ENCODE measurements around the gene FSCN2.

FSCN2 gene

GRCh38 chr17:81543339-81543675 lies 15.1 kb downstream of the FSCN2 start:
- TF ChIP-seq CTCF (IDR thresholded peaks at IDR 0.05; ENCODE audit: control insufficient read depth, insufficient read depth, low read depth, low read length, missing control alignments): no peak
- H3K4me3 ChIP-seq (ENCODE audit: control insufficient read depth, low read depth, low read length): no peak overlapping the region
- no peak for DNase-seq (ENCODE audit: low read depth)

DNA sequence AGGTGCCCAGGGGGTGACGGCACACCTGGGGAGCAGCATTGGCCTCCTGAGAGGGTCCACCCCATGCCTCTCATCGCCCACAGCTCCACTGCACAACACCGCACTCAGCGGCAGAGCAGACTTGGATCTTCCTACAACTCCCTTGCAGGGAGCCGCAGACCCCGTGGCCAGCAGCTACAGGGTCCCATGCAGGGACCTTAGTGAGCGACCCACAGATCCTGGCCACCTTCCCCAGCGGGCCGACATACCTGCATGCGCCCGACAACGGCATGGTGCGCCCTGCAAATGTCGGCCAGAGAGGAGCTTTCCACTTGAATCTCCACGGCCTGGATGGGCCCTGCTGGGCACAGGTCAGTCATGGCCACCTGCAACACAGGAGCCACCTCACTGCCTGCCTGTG lies 15.6 kb downstream of the FSCN2 start:
- no peak for DNase-seq (ENCODE audit: low read depth)
- no peak overlapping the region for H3K4me3 ChIP-seq (ENCODE audit: control insufficient read depth, low read depth, low read length)
- TF ChIP-seq CTCF (IDR thresholded peaks at IDR 0.05; ENCODE audit: control insufficient read depth, insufficient read depth, low read depth, low read length, missing control alignments): no peak

DNA sequence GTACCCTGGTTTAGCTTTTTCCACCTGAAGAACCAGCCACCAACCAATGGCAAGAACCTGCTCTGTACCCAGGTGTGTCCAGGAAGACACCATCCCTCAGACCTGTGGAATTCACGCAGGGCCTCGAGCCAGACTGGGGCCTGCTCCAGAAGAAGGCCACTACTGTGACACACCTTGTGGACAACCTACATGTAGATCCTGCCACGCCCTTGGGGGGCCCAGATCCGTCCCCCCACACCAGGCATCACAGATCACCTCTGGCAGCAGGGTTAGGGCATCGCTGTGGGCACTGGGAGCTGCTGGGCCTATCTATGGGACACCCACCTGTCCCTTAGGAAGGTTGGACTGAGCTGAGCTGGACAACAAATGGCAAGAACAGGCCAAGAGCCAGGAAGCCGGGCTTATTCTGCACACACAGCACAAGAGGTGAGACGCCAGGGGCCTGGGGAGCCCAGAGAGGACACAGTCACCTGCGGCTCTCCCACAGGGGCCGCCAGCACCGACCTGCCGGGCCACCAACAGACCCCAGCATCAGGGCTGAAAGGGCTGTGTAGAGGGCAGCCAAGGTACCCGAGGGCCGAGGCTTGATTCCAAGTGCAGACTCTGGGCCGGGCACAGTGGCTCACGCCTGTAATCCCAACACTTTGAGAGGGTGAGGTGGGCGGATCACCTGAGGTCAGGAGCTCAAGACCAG lies 16.3 kb downstream of the FSCN2 start:
- DNase-seq (ENCODE audit: low read depth): no peak
- no peak for TF ChIP-seq CTCF (IDR thresholded peaks at IDR 0.05; ENCODE audit: control insufficient read depth, insufficient read depth, low read depth, low read length, missing control alignments)
- no peak overlapping the region for H3K4me3 ChIP-seq (ENCODE audit: control insufficient read depth, low read depth, low read length)

DNA sequence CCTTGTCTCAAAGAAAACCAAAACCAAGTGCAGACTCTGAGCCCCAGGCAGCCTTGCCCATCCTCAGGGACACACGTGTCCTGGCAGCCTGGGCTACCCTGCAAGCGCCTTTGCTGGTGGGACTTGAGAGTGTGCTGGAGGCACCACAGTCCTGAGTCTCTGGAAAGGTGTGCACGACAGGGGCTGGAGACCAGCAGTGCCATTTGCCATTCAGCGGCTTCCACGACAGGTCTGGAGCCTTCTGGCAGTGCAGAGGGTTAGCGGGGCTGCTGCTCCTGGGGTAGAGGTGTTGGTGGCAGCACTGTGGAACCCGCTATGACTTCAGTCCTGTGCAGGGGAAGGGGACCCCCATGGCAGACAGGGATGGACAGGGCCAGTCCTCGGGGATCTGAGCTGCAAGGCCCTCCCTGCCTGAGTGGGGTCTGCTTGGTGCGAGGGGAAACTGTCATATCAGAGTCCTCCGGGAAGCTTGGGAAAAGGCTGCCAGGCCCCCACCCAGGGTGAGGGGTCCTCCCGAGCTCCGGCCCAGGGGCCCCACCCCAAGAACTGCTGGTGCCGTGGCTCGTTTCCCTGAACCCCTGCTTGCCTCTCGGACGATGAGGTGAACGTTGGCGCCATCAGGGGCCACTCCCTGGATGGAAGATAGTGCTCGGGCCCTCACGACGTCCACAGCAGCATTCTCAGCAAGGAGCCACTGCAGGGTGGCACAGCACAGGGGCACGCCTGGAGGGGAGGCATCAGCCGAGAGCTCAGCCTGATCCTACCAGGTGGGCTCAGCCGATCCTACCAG lies 17.2 kb downstream of the FSCN2 start:
- no peak for TF ChIP-seq CTCF (IDR thresholded peaks at IDR 0.05; ENCODE audit: control insufficient read depth, insufficient read depth, low read depth, low read length, missing control alignments)
- H3K4me3 ChIP-seq (ENCODE audit: control insufficient read depth, low read depth, low read length): no peak overlapping the region

DNA sequence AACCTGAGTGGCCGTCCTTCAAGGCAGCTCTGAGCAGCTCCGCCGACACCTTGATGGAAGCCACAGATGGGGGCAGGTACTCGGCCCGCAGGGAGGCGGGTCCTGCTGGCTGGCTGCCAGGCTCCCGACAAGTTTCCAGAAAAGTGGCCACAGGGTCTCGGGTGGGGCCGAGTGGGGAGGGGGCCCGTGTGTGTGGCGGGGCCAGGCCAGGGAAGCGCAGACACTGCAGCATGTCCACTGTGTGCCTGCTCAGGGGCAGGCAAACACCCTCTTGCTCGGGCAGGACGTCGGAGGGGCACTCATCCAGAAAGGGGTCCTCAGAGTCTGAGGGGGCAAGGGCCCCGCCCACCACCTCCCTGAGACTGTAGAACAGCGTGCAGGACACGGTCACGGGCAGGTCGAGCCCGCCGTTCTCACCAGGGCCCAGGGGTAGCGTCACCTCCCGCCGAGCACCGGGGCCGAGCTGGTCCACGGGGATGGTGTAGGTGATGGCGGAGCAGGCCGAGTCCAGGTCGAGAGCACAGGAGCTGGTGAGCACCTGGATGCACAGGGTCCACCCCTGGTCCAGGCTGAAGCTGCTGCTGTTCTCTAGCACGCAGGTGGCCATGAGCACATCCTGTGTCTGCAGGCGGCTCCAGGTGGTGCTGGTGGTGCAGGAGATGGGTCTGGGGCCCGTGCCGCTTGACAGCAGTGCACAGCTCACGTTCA lies 18.9 kb downstream of the FSCN2 start:
- H3K4me3 ChIP-seq (ENCODE audit: control insufficient read depth, low read depth, low read length): no peak overlapping the region
- TF ChIP-seq CTCF (IDR thresholded peaks at IDR 0.05; ENCODE audit: control insufficient read depth, insufficient read depth, low read depth, low read length, missing control alignments): no peak
- no peak for DNase-seq (ENCODE audit: low read depth)

More for the DNA sequence above, 17.2 kb downstream of the FSCN2 start:
- no peak for DNase-seq (ENCODE audit: low read depth)

- no peak overlapping the region for H3K4me3 ChIP-seq (ENCODE audit: control insufficient read depth, low read depth, low read length)
- DNase-seq (ENCODE audit: low read depth): no peak
- TF ChIP-seq CTCF (IDR thresholded peaks at IDR 0.05; ENCODE audit: control insufficient read depth, insufficient read depth, low read depth, low read length, missing control alignments): no peak
These were observed 19.4 kb downstream of the FSCN2 start for GRCh38 chr17:81547614-81547982.

All from AG09309 (cell line).